Stimulated activated CD4-positive, alpha-beta T cell treated with anti-CD3 and anti-CD28 coated beads, Interleukin-2, amount 100 ng/mL, for 48 hours (primary cell): ENCODE results near the gene CRELD1.
"Not testable (repeated sequence)": the region's sequence is repeated elsewhere in the genome, so short reads cannot be mapped to it uniquely, and the experiment has no call there.

Experiments
- DNase-seq, 2 donors: peaks; one replicate each; pipeline ENCODE4 v3.0.0-alpha.2; 2020

The CRELD1 gene

DNA sequence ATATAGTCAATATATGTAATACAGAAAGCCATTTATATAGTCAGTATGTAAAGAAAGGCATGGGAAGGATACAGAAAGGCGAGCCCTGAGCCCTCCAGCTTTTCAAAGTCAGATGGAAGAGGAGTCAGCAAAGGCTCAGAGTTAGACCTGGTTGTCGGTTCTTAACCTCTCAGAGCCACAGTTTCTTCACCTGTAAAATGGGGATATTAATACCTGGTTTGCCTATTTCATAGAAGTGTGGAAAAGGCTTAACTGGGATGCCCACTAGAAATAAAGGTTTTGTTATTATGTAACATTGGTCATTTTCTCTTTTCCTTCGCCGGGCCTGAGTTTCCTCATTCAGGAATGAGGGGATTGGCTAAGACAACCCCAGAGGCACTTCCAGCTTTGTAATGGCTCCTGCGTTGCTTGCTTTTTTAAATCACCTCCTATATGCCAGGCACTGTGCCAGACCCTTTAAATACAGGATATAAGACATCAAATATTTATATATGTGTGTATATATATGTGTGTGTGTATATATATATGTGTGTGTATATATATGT is 2.4 kb downstream of the CRELD1 start:
- DNase-seq = no peak

DNA sequence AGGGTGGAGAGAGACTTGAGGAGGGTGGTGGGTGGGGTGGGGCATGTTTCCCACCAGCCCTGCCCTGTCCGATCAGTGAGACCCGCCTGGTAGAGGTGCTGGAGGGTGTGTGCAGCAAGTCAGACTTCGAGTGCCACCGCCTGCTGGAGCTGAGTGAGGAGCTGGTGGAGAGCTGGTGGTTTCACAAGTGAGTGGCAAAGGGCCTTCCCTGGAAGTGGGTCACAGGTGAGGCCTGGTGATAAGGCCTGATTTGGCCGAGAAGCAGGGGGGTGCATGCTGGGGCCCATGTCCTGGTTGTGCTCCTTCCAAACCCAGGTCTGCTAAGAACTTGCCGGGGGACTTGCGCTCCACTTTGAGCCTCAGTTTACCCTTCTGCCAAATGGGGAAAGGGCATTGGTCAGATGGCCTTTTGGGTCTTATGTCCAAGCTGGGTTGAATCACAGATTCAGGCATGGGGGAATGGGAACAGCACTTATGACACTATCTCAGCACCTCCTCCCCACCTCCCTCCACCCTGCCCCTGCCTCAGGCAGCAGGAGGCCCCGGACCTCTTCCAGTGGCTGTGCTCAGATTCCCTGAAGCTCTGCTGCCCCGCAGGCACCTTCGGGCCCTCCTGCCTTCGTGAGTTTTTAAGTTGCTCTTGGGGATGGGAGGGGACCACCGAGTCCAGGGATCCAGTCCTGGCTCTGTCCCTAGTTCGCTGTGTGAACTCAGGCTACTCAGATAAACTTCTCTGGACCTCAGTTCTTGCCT is 4.0 kb downstream of the CRELD1 start:
- no peak for DNase-seq

- DNase-seq = no peak
These were observed 5.3 kb downstream of the CRELD1 start for GRCh38 chr3:9938966-9939365.

DNA sequence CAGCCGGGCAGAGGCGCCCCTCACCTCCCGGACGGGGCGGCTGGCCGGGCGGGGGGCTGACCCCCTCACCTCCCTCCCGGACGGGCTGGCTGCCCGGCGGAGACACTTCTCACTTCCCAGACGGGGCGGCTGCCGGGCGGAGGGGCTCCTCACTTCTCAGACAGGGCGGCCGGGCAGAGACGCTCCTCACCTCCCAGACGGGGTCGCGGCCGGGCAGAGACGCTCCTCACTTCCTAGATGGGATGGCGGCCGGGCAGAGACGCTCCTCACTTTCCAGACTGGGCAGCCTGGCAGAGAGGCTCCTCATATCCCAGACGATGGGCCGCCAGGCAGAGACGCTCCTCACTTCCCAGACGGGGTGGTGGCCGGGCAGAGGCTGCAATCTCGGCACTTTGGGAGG is 6.3 kb downstream of the CRELD1 start:
- not testable (repeated sequence) for DNase-seq

GRCh38 chr3:9940746-9941145 is 7.1 kb downstream of the CRELD1 start:
- DNase-seq = no peak

GRCh38 chr3:9942164-9942563 is 8.5 kb downstream of the CRELD1 start:
- no peak for DNase-seq

GRCh38 chr3:9942934-9943690 is 9.5 kb downstream of the CRELD1 start:
- no peak for DNase-seq

DNA sequence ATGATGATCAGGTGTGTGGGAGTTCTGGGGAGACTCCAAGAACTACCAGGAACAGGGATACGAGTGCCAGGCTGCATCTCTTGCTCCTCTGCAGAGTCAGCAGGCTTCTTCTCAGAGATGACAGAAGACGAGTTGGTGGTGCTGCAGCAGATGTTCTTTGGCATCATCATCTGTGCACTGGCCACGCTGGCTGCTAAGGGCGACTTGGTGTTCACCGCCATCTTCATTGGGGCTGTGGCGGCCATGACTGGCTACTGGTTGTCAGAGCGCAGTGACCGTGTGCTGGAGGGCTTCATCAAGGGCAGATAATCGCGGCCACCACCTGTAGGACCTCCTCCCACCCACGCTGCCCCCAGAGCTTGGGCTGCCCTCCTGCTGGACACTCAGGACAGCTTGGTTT is 10.6 kb downstream of the CRELD1 start:
- DNase-seq = no peak

DNA sequence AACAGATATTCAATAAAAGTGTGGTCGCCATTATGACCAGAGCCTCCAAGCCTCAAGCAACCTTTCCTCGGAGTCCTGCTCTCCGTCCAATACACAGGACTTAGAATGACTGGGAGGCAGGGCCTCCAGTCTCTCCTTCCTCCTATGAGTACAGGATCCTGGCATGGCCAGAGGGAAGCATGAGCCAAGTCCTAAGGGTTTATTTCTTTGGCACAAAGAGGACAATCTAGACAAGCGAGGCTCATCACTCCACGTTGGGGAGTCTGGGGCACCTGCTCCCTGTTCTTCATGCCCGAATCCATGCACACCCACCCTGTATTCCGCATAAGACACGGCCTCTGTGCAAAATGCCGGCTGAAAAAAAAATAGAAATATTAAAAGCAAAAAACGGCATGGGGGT is 11.7 kb downstream of the CRELD1 start:
- DNase-seq = no peak

- peak; percentile 70 to 81 for DNase-seq
These were observed 12.7 kb downstream of the CRELD1 start for GRCh38 chr3:9946112-9947024.

DNA sequence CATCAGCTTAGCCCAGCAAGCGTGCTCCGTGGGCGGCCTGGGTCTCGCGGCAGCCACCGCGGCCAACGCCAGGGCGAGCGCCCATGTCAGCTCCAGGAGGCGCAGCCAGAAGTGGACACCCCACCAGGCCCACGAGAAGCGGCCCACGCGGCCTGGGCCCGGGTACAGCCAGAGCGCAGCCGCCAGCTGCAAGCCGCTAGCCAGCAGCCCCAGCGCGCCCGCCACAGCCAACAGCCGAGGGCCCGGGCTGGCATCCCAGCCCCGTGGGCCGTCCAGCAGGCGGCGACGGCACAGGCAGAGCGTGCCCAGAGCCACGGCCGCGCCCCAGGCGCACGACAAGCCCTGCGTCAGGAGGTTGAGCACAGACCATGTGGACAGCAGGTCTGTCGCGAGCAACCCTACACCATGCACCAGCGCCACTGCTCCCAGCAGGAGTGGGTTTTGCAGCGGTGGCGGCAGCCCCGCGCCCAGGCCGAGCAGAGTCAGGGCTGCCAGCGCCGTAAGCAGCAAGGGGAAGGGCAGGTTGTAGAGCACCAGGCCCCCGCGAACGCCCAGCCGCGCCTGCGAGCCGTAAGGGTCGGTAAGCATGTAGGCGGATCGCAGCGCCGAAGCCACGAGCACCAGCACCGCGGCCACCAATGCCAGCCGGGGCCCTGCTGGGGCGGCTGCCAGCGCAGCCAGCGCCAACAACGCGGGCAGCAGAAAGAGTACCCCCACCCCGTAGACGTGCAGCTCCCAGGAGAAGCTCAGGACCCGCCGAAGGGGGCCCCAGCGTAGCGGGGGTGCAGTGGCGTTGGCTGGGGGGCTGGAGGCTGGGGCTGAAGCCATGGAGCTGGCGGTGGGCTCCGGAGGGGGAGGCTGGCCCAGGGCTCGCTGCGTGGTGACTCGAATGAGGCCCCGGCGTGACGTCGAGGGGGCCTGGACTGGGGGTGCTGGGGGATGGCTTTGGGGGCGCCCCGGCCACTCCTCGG is 13.7 kb downstream of the CRELD1 start:
- no peak for DNase-seq

DNA sequence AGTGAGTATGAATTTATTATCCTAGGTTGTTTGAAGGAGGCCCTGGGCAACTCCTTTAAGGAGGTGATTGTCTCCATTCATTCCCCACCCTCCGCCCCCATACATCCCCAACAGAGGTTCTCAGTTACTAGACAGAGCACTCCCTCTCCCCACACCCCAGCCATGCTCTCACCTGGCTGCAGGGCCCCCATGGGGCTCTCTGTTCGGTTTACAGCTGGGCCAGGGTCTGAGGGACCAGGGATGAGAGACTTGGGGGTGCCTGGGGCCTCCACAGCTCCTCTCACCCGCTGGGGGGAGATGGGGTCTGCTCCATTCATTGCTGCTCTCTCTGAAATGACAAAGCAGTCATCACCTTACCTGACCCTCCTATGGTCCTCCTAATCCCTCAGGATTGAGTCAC is 15.0 kb downstream of the CRELD1 start:
- DNase-seq = no peak

DNA sequence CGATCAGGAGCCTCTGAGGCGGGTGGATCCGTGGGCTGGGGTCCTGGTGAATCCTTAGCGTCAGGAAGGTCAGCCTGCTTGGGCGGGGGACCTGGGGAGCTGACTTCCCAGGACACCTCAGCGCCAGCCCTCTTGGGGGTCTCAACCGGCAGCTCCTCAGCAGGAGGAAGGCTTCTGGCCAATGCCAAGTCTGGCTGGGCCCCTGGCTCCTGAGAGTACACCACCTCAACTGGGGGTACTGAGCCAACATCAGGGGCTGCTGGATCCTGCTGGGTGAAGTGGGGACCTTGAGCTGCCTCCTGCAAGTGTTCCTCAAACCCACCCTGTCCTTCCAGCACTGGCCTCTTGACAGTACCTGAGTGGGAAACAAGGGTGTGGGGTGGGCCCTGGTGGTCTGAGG is 15.5 kb downstream of the CRELD1 start:
- no peak for DNase-seq

DNA sequence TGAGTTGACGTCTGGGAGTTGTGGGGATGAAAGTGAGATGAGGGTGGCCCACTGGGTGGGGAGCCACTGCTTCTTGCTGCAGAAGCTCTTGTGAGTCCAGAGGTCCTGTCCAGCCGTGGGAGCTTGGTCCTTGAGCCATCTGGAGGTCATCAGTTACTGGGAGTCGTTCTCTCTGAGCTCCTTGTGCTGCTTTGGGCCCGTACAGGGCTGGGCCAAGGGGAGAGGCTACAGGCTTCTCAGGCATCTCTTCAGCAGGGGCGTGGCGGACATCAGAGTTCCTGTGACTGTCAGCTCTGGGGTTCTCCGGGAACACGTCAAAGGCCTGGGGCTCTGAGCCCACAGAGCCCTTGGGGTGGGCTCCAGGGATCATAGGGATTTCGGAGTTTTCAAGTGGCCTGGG is 16.0 kb downstream of the CRELD1 start:
- no peak for DNase-seq

DNA sequence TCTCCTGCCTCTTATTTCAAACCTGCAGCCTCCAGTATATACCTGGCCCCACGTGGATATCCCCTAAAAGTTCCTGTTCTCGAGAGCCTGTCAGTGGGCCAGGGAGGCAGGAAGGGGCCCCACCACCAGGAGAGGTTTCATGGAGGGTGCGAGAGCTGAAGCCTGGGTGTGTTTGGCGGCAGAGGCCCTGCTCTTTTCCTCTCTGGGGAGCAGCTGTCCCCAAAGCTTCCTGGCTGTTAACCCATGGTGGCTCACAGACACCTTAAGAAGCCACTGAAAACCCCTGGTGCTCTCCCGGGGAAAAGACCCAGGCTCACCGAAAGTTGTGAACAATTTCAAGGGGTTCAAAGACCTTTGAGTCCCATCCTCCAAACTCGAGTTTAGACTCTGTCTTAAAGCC is 17.5 kb downstream of the CRELD1 start:
- DNase-seq = peak in 1 of 2 donors; percentile 17

DNA sequence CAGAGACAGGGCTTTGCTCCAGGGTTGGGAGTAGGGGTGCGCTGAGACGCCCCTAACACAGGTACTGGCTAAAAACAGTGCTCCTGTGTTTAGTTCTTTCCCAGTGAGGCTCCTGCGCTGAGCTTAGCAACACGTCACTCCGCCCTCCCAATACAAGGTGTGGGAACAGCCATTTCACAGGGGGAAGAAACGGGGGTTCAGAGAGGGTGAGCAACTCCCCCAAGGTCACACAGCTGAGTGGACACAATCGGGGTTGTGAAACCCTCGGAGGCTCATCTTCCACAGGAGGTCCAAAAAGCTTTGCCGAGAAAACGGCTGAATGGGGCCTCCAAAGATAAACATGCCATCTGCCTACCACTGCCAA is 17.9 kb downstream of the CRELD1 start:
- DNase-seq = no peak

DNA sequence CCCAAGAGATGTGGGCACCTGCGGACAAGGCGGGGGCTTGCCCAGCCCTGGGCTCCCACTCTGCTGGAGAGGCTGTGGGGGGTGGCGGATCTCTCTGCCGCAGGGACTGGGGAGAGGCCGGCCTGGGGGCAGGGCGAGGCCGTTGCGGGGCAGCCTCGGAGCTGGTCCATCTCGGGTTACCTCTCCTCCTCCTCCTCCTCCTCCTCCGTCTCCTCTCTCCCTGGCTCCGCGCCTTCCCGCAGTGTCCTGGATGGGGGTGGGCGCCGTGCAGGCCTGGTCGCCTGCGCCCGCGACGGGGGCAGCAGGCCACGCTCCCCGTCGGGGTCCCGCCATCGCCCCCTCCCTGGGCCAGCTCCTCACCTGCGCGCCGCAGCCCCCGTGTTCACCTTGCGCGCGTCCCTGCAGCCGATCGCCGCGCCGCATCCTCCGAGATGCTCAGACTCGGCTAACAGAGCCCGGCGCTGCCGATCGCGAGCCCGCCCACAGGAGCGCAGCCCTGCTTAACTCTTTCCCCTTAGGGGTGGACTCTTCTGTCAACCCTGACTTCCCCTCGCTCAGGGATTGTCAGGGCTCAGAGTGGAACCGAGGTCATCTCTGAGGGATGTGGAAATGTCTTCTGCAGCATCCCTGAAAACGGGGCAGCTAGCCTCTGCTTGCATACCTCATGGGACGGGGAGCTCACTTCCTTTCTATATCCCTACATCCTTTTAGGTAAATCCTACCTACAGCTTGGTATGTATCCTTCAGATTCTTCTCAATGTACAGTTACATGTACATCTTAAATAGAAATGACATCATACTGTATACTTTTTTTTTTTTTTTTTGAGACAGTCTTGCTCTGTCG is 18.6 kb downstream of the CRELD1 start, which contains the start of gene PRRT3:
Gene PRRT3, minus strand, starts transcription at position 447 of the 844 bp plus-strand sequence. CDS start 2,293 bp downstream, outside the sequence.
- peak; percentile 56 to 64 for DNase-seq

- DNase-seq = no peak
These were observed 21.5 kb downstream of the CRELD1 start for GRCh38 chr3:9955067-9955502.

GRCh38 chr3:9955611-9956352 is 22.1 kb downstream of the CRELD1 start:
- DNase-seq = no peak

- no peak for DNase-seq
These were observed 23.6 kb downstream of the CRELD1 start for GRCh38 chr3:9957214-9957613.
